ENCODE measurements around the gene ARL10.

ARL10 gene

GRCh38 chr5:176388444-176389134 lies 23.3 kb downstream of the ARL10 start, which contains the start of the genes HIGD2A and NOP16:
Gene HIGD2A (plus strand): TSS chr5:176388751. CDS start chr5:176388820, 69 bp downstream.
Gene NOP16 (minus strand): TSS chr5:176388598. CDS start chr5:176388539, 59 bp downstream.
- Histone ChIP-seq H3K4me3 (ENCODE audit: low read depth, low read length) (peak within 1 kb of the TSS; percentile 96), H3K36me3 (replicated peaks) (peaks cover 31% of the 10 kb centered on the region), H3K27ac (peak within 1 kb of the TSS; percentile 93), H3K27me3 (replicated peaks) (no peaks in the 10 kb centered on the region)
- no peak for TF ChIP-seq CTCF (IDR thresholded peaks at IDR 0.05; ENCODE audit: low read depth, low read length, missing control alignments)
- peak; percentile 99 for DNase-seq
- in situ Hi-C loops (cut with HindIII; ENCODE audit: low pct_ligation_motif_present, low sequenced_read_pairs): no loop called here

- TF ChIP-seq CTCF (IDR thresholded peaks at IDR 0.05; ENCODE audit: low read depth, low read length, missing control alignments): no peak
- Histone ChIP-seq H3K27ac (peak overlapping the region; percentile 93), H3K4me3 (ENCODE audit: low read depth, low read length) (peak overlapping the region; percentile 96), H3K36me3 (replicated peaks) (peaks cover 23% of the 10 kb centered on the region), H3K27me3 (replicated peaks) (no peaks in the 10 kb centered on the region)
- no peak for DNase-seq
- in situ Hi-C loops (cut with HindIII; ENCODE audit: low pct_ligation_motif_present, low sequenced_read_pairs): no loop called here
These were observed 24.1 kb downstream of the ARL10 start for GRCh38 chr5:176389135-176390123.

GRCh38 chr5:176391479-176391878 lies 26.2 kb downstream of the ARL10 start:
- in situ Hi-C loops (cut with HindIII; ENCODE audit: low pct_ligation_motif_present, low sequenced_read_pairs): no loop called here
- Histone ChIP-seq H3K27ac (no peak overlapping the region), H3K4me3 (ENCODE audit: low read depth, low read length) (no peak overlapping the region), H3K27me3 (replicated peaks) (no peaks in the 10 kb centered on the region), H3K36me3 (replicated peaks) (peaks cover 10% of the 10 kb centered on the region)
- TF ChIP-seq CTCF (IDR thresholded peaks at IDR 0.05; ENCODE audit: low read depth, low read length, missing control alignments): no peak
- no peak for DNase-seq

GRCh38 chr5:176391999-176392398 lies 26.7 kb downstream of the ARL10 start:
- Histone ChIP-seq H3K4me3 (ENCODE audit: low read depth, low read length) (no peak overlapping the region), H3K36me3 (replicated peaks) (peaks cover 13% of the 10 kb centered on the region), H3K27me3 (replicated peaks) (no peaks in the 10 kb centered on the region), H3K27ac (no peak overlapping the region)
- DNase-seq: no peak
- in situ Hi-C loops (cut with HindIII; ENCODE audit: low pct_ligation_motif_present, low sequenced_read_pairs): no loop called here
- TF ChIP-seq CTCF (IDR thresholded peaks at IDR 0.05; ENCODE audit: low read depth, low read length, missing control alignments): no peak

GRCh38 chr5:176392526-176392925 lies 27.2 kb downstream of the ARL10 start:
- no peaks in the 10 kb centered on the region for H3K27me3 ChIP-seq (replicated peaks)
- DNase-seq: no peak
- H3K36me3 ChIP-seq (replicated peaks): peaks cover 13% of the 10 kb centered on the region
- no peak for TF ChIP-seq CTCF (IDR thresholded peaks at IDR 0.05; ENCODE audit: low read depth, low read length, missing control alignments)
- H3K27ac ChIP-seq: no peak overlapping the region
- in situ Hi-C loops (cut with HindIII; ENCODE audit: low pct_ligation_motif_present, low sequenced_read_pairs): no loop called here
- no peak overlapping the region for H3K4me3 ChIP-seq (ENCODE audit: low read depth, low read length)
